Astrocyte of the cerebellum (primary cell): ENCODE measurements around the gene CAMTA1.

Experiments
- DNase-seq: peaks from one replicate; pipeline ENCODE4 v3.0.0-alpha.2; 2011; ENCODE audit warnings: low read depth
- H3K4me3 ChIP-seq: 2 replicates; pipeline ENCODE4 v1.5.1; 2011; ENCODE audit warnings: mild to moderate bottlenecking, low read depth, low read length, moderate library complexity
- in situ Hi-C: cut with HindIII; loops from 2 replicates; pipeline ENCODE4 v1.10.0; 2017; ENCODE audit warnings: low sequenced_read_pairs
- TF ChIP-seq, protein P1 (sequence below): IDR thresholded peaks from 2 replicates; pipeline ENCODE4 v1.5.1; 2012; ENCODE audit warnings: low read length, low read depth, moderate library complexity, mild to moderate bottlenecking; ENCODE audit errors: missing control alignments

CAMTA1 gene

DNA sequence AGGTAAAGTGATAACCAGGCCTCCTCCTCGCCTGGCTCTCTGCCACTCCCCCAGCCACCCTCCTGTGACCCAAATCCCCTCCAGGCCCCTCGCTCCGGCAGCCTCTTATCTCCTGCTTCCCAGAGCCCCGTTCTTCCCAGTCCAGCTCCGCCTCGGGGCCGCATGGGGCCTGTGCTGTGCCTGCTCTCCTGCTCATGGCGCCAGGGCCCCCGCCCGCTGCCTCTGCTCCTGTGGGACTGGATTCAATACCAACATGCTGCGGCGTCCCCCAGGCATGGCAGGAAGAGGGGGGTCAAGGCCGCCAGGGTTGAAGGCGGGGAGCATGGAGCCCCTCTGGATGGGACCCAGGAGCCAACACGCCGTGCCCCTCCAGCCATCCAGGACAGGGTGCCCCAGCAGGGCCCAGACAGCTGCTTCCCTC is 772.8 kb downstream of the CAMTA1 start:
- no peak for DNase-seq
- H3K4me3 ChIP-seq: no peak overlapping the region
- in situ Hi-C loops: no loop called here
- TF ChIP-seq, protein P1, sequence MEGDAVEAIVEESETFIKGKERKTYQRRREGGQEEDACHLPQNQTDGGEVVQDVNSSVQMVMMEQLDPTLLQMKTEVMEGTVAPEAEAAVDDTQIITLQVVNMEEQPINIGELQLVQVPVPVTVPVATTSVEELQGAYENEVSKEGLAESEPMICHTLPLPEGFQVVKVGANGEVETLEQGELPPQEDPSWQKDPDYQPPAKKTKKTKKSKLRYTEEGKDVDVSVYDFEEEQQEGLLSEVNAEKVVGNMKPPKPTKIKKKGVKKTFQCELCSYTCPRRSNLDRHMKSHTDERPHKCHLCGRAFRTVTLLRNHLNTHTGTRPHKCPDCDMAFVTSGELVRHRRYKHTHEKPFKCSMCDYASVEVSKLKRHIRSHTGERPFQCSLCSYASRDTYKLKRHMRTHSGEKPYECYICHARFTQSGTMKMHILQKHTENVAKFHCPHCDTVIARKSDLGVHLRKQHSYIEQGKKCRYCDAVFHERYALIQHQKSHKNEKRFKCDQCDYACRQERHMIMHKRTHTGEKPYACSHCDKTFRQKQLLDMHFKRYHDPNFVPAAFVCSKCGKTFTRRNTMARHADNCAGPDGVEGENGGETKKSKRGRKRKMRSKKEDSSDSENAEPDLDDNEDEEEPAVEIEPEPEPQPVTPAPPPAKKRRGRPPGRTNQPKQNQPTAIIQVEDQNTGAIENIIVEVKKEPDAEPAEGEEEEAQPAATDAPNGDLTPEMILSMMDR: no peak

DNA sequence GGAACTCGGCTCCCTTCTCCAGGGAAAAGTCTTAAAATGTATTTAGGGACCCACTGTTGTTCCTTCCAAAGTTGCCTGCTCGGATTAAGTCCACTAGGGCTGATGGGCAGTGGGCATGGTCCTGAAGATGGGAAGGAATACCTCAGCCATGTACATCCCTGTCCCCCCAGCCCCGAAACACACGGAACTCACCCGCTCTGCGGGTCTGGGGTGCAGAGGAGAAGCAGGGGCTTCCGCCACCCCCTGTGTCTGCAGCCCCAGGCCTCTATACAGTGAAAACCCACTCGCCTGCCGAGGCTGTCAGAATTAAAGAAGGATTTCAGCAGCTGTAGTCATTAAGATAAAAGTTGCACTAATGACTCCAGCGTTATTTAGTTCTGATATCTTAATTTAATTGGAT is 773.2 kb downstream of the CAMTA1 start:
- TF ChIP-seq, protein P1: no peak
- no peak overlapping the region for H3K4me3 ChIP-seq
- in situ Hi-C loops: no loop called here
- DNase-seq: no peak

DNA sequence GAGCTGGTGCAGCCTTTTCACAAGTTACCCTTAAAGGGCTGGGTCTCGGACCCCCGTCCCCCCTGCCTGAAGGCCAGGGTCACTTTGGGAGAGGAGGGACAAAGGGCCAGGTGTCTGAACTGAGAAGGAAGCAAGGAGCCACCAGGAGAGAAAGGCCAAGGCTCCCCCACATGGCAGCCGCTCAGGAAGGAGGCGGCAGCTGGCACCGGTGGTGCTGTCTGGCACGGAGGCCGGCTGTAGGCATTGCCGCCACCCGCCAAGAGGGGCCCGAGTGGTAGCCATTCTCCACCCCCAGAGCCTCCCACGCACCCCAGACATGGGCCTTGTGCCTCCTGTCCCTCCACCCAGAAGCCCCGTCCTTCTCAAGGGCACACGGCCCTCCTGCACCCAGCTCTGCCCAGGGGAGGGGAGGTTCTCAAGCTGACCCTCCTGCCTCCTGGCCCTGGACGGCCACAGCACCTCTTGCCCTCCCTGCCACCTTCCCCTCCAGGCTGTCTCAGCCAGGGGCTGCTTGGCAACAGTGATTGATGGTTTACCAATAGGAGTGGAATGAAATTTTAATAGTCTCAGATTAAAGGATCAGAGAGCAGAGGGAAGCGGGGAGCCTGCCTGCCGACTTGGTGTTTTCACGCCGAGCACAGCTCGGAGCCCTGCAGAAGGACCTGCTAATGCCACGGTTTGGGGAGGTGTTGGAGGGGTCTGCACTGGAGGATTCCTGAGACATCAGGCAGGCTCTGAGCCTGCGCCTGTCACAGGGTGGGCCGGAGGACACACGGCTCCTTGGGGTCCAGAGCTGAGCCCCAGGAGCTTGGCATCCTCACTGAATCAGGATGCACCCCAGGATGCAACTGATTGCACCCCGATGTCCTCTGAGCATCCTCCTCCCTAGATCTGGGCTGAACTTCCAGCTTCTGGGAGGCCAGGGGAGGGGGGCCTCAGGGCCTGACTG is 773.9 kb downstream of the CAMTA1 start:
- in situ Hi-C loops: no loop called here
- TF ChIP-seq, protein P1: no peak
- no peak for DNase-seq
- H3K4me3 ChIP-seq: no peak overlapping the region

DNA sequence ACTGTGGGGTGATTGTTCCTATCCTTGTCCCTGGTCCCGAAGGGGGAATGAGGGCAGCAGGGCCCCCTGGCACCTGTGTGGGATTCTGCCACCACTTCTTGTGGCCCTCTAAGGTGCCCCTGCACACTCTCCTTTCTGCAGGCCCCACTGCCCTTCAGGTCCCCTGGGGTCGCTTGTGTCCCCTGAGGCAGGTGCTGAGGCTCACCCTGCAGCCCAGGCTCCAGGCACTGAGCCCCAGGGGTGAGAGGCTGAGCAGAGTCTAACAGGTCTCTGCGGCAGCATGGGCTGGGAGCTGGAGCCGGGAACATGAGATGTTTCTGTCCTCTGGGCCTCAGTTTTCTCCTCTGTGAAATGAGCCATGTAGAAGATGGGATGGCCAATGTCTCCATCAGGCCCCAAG is 774.9 kb downstream of the CAMTA1 start:
- in situ Hi-C loops: no loop called here
- DNase-seq: no peak
- TF ChIP-seq, protein P1: no peak
- H3K4me3 ChIP-seq: no peak overlapping the region

DNA sequence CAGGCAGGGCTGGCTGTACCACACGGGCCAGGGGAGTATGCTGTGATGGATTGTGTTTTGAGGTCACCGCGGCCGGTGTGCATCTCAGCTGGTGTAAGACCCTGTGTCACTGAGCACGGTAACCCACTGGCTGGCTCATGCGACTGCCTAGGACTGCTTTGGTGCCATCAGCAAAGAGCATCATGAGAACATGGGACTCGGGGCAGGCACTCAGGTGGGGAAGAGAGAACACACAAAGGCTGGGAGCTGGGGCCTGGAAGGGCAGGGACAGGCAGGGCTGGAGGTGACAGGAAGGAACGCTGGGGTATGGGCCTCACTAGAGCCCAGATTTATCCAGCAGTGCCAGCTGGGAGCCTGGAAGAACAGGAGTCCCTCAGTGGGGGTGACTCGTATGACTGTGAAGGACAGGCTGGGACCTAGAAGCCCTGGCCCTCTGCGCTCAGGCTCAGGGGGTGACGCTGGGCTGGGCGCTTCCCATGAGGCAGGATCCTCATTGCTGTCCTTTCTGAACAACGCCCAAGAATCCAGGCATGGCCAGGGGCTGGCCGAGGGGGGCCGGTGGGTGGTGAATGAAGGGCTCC is 775.4 kb downstream of the CAMTA1 start:
- no peak overlapping the region for H3K4me3 ChIP-seq
- TF ChIP-seq, protein P1: no peak
- in situ Hi-C loops: no loop called here
- no peak for DNase-seq

DNA sequence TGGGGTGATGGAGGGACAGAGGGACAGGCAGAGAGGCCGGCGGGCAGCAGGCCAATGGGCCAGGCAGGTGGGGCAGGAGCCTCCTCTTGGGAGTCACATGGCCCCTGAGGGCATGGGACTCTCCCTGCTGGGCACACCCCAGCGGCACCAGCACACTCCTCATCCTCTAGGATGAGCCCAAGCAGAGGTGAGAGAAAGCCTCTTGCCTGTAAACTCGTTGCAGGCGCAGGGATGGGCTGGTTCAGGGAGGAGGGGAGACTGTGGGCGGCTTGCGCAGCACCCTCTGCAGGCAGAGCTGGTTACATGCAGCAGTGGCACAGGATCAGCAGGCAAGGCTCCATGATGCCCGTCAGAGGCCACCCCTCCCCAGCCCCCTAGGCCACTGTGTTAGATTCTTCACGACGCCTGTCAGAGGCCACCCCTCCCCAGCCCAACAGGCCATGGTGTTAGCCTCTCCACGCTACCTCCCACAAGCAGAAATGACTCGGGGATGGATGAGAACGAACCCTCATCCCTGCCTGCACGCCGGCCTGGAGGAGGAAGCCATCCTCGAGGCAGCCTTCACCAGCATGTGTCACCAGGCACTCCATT is 776.2 kb downstream of the CAMTA1 start:
- in situ Hi-C loops: no loop called here
- DNase-seq: no peak
- no peak overlapping the region for H3K4me3 ChIP-seq
- TF ChIP-seq, protein P1: peak; percentile 32
